NB4 (cell line): Measurements from ENCODE around the gene ZNF516.

Source experiments
- MYC ChIP-seq: IDR thresholded peaks from 2 replicates; pipeline ENCODE4 v1.6.1; 2011; ENCODE audit warnings: low read depth, low read length
- POLR2A ChIP-seq: IDR thresholded peaks from 2 replicates; pipeline ENCODE4 v1.6.1; 2011; ENCODE audit warnings: mild to moderate bottlenecking; ENCODE audit not compliant: insufficient read length; ENCODE audit errors: extremely low read depth
- TF ChIP-seq, protein P1 (sequence below): IDR thresholded peaks from one replicate; pipeline ENCODE4 v1.5.1; 2012; ENCODE audit warnings: low read depth, low read length

DNA sequence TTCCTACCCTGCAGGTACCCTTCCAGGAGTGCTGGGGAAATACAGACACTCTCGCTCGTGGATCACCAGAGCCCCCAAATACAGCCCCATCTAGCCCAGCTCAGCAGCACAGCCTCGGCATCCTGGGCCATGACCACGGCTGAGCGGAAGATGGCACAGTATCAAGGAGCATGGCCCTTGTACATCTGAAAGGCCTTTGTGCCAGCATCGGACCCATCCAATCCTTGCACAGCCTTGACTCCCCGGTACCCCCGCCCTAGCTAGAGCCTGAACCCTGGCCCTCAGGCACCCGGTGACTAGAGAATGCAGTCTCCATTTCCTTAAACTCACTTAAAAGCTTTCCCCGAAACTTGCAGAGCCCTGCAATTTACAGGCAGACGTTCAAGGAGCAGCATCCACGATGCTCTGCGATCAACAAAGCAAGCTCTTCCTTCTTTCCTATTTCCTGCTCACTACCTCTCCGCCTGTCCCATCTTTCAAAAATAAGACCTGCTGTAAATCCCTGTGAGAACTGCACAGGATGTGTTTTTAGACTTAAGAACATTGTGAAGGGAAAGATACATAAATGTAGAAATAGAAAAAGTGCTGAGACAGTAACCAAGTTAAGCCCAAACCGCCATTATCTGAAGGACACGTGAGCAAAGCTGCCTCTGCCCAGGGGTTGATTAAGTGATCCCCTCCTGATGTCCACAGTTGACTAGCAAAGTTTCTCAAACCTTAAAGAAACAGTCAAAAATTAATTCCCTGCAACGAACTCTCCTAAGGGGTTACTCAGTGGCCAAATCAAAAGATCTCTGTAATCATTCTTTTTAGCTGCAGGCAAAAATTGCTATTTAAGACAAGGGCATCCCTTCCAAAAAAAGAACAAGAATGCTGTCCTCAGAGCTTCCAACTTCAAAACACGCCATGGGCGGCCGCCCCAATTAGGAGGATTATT is 48.5 kb downstream of the ZNF516 start:
- TF ChIP-seq, protein P1, sequence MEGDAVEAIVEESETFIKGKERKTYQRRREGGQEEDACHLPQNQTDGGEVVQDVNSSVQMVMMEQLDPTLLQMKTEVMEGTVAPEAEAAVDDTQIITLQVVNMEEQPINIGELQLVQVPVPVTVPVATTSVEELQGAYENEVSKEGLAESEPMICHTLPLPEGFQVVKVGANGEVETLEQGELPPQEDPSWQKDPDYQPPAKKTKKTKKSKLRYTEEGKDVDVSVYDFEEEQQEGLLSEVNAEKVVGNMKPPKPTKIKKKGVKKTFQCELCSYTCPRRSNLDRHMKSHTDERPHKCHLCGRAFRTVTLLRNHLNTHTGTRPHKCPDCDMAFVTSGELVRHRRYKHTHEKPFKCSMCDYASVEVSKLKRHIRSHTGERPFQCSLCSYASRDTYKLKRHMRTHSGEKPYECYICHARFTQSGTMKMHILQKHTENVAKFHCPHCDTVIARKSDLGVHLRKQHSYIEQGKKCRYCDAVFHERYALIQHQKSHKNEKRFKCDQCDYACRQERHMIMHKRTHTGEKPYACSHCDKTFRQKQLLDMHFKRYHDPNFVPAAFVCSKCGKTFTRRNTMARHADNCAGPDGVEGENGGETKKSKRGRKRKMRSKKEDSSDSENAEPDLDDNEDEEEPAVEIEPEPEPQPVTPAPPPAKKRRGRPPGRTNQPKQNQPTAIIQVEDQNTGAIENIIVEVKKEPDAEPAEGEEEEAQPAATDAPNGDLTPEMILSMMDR, result no peak
- no peak for TF ChIP-seq POLR2A
- TF ChIP-seq MYC, result no peak
